HG03095 (cell line): ENCODE measurements around the gene CCDC120.

ENCODE experiments used
- ATAC-seq: cut with Tn5 transposase; IDR thresholded peaks from one replicate; pipeline ENCODE4 v1.9.1; 2021; ENCODE audit warnings: moderate library complexity; ENCODE audit not compliant: unreplicated experiment

Gene CCDC120, protein sequence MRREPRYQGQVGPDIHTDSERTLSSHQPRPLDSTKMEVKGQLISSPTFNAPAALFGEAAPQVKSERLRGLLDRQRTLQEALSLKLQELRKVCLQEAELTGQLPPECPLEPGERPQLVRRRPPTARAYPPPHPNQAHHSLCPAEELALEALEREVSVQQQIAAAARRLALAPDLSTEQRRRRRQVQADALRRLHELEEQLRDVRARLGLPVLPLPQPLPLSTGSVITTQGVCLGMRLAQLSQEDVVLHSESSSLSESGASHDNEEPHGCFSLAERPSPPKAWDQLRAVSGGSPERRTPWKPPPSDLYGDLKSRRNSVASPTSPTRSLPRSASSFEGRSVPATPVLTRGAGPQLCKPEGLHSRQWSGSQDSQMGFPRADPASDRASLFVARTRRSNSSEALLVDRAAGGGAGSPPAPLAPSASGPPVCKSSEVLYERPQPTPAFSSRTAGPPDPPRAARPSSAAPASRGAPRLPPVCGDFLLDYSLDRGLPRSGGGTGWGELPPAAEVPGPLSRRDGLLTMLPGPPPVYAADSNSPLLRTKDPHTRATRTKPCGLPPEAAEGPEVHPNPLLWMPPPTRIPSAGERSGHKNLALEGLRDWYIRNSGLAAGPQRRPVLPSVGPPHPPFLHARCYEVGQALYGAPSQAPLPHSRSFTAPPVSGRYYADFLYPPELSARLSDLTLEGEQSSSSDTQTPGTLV

DNA sequence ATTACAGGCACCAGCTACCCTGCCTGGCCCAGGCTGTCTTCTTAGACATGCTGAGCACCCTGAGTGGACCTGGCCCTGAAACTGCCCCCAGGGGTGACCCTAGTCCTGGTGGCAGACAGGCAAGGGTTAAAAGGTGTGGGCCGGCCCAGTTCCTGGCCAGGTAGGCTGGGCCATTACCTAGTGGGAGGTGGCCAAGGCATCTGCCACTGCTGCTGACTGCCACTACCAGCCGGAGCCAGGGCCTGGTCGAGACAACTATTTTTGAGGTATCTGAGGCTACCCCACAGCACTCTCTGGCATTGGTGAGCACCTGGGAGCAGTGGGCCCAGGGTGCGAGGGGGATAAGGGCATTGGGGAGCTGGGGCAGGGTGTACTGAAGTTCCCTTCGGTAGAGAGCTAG, at the start of gene CCDC120:
Gene CCDC120, plus strand, starts transcription at position 206 of the 400 bp plus-strand sequence. CDS start 3,043 bp downstream, outside the sequence.
- ATAC-seq: no peak

DNA sequence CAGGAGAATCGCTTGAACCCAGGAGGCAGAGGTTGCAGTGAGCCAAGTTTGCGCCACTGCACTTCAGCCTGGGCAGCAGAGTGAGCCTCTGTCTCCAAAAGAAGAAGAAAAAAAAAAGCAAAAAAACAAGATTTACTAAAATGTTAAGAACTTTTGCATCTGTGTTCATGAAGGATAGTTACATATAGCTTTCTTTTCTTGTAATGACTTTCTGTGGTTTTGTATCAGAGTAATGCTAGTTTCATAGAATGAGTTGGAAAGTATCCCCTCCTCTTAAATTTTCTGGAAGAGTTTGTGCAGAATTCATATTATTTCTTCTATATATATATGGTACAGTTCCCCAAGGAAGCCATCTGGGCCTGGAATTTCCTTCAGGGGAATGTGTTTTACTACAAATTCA, 39.7 kb upstream of the CCDC120 start:
- ATAC-seq: no peak

DNA sequence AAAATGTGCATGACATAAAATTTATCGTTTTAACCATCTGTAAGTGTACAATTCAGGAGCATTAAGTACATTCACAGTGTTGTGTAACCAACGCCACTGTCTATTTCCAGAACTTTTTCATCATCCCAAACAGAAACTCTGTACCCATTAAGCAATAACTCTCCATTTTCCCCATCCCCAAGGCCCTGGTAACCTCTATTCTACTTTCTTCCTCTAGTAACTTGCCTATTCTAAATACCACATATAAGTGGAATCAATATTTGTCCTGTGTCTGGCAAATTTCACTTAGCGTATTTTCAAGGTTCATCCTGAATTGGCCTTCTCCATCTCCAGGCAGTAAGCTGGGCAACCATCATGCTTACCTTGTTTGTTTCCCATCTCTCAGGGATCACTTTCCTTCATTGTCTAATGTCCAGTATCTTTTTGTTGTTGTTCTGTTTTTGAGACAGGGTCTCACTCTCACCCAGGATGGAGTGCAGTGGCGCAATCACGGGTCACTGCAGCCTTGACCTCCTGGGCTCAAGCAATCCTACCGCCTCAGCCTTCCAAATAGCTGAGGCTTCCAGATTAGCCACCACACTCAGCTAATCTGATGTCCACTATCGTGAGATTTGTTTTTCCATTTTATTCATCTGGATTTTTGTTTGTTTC, 39.1 kb upstream of the CCDC120 start:
- no peak for ATAC-seq

DNA sequence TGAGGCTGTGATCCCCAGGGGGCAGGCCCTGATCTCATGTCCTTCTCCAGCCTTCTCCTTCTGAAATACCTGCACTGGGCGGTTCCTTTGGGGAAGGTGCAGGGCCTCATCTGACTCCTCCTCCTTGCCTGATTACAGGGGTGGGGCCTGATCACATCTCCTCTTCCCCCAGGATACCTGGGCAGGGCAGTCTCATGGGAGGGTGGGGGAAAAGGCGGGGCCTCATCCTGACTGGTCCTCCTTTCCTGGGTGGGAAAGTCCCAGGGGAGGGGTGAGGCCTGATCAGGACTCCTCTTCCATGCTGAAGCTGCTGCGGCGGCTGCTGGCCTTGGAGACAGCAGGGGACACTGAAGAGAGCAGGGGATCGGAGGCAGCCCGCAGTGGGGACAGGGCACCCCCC, 28.9 kb upstream of the CCDC120 start:
- ATAC-seq: no peak

DNA sequence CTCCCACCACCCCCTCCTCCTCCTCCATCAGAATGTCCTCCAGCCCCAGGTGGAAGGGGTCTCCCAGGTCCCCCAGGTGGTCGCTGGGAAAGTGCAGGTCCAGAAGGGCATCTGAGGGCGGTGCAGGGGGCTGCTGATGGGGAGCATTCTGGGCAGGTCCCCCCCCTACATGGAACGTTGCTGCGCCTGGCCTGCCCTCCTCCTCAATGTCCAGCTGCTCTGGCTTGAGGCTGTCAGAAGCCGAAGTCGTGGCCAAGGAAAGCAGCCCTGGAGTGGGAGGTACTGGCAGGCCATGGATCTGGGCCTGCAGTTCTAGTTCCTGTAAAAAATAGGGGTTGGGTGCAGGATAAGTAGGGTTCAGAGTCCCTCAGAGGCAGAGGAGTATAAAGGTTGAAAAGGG, 28.5 kb upstream of the CCDC120 start:
- no peak for ATAC-seq

DNA sequence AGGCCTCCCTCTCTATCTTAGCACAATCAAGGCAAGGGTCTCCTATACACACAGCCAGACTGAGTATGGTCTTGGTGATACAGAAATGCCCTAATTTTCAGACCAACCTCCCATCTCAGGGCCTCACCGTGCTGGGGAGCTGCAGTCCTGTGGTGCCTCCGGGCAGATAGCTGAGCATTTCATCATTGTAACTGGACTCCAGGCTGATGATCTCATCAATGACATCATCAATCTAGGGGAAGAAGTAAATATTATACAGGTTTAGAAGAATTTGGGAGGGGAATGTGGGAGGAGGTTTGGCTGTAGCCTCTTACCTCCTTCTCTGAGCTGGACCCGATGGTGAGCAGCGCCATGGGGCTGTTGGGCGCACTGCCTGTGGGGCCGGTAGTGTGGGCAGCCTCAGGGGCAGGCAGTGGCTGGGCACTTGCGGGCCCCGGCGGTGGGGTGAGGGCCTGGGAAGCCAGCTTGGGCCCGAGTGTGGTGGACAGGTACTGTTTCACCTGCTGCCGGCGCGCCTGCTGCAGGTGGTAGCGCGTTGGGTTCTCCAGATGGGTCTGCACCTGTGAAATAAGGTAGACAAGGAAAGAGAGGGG, 20.8 kb upstream of the CCDC120 start:
- no peak for ATAC-seq

DNA sequence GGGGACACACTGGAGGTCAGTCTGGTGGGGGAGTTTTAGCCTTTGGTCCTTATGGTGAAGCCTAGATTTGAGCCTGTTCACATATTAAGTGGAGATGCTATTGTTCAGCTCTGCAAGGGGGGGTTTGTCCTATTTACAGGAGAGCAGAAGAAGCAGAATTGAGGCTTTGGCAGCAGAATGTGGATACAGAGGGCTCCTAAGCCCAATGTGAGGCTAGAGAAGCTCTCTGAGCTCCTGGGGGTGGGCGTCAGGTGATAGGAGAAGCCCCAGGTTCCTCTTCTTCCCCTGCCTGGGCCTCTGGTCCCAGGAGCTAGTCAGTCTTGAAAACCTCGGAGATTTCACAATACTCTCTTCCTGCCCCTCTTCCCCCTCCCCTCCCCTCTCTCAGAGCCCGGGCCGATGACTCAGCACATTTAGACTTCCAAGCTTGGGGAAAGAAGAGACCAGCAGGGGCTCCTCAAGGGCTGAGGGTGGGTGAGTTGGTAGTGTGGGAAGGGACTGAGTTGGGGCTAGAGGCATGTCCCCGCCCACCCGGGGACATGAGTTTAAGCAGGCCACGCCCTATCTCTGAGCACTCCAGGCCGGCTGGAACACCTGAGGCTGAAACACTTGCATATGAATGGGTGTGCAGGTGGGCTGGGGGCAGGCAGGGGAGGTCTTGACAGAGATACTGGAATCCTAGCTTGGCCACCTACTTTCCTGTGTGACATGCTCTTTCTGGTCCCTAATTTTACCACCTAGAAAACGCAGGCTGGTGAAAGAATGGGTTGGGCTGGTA, 19.0 kb upstream of the CCDC120 start:
- ATAC-seq: no peak

DNA sequence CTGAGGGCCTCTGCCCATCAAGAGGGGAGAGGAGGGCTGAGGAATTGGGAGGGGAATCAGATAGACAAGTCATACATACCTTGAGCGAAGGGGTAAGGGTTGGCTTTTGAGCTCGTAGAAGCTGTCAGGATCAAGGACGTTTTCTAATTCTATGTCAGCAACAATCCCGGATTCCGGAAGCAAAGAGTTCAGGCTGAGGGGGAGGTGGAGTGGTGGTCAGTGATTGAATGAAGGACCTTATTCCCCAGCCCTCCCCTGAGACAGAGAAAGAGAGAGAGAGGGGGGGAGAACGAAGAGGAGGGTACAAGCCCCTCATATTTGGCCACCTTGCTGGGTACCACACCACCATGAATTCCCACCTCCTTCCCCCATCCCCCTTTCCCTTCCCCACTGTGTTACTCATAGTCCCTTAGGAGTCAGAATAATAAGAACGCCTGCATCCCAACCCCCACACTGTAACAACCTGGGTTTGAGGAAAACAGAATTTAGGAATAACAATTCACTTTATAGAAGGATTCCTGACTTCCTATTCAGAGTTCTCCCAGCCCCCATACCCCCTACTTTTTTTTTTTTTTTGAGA, 18.3 kb upstream of the CCDC120 start:
- ATAC-seq: no peak

DNA sequence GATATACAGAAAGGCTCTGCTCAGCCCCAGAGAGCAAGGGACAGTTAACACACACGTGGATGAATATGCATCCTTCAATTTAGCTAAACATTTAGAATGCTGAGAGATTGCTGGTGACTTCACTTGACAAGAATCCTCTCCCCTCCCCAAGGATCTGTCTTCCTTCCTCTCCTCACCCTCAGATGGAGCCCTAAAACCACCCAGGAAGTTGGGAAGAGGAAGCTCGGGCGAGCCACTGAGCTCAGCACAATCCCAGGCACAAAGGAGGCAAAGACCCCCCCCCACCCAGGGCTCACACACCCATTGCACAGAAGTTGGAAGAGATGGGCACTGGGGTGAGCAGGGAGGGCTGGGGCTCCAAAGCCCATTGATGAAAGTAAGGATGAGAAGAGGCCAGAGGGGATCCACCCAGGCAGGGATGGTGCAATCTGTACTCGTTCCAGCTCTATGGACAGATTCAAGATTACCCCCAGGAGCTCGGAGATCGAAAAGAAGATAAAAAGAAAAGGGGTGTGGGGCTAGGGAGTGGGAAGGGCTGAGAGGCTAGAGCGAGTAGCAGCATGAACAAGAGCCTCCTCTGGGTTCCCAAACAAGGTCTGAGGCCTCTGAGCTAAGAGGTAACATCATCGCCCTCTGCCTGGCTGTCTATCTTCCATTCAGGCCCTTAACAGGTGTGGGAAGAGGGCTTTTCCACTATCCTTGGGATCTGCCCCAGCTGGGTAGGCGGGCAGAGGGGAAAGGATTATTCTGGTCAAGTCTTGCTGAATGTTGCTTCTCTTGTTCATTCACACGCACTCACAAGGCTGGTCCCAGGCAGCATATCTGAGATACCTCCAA, 16.8 kb upstream of the CCDC120 start:
- ATAC-seq: no peak

DNA sequence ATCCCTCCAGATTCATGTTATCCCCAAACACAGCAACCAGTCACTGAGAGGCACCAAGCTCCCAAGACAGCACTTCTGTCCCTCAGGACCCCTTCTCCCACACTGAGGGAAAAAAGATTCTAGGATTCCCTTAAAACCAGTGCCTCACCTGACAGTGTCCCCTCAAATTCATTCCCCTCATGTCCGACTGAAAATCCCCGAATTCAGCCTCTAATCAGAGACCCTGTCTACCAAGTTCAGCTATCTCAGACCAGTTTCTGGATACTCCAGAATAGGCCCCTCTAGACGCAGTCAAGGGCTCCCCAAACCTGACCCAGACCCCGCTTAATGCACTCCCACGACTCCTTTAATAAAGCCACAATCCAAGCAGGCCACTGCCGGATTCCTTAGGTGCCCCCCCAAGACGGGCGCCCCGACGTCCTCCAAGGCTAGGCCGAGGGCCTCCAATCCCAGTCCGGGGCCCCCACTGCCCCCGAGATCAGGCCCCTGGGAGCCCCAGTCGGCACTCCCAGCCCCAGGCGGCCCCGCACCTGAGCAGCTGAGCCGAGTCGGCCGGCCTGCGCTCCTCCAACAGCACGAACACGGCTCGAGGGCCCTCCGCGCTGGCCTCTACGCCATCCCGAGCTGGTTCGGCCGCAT, 16.1 kb upstream of the CCDC120 start:
- no peak for ATAC-seq

DNA sequence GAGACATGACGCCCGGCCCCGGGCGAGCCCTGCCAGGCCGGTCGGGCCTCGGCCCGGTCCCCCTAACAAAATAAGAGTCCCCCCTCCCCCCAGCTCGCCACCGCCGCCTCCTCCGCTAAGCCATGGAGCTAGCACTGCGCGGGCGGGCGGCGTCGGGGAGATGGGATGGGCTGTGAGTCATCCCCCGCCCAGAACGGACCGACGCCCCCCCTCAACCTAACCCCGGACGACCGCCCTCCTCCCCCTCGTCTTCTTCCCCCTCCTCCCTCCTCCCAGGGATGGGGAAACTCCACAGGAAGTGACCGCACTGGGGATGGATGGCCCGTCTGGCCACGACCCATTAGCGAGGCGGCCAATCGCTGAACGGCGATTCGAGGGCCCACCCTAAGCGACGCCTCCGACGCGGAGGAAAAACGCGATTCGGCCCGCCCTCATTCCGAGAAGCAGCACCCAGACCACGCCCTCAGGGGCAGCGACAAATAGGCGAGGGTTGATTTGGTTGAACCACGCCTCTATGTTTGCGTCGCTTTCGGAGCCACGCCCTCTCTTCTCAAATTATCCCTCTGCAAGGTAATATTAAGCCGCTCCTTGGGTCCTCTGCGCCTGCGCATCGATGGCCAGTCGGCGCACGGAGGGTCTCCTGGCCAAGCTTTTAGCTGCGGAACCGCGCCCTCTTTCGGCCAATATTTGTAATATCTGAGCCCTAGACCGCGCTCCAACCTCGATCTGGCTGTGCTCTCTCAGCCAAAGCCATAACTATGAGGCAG, 15.4 kb upstream of the CCDC120 start, which contains the start of gene TFE3:
Gene TFE3, minus strand, starts transcription at position 138 of the 767 bp plus-strand sequence. Its CDS starts 131 bp downstream, at position 7.
- peak; percentile 83 for ATAC-seq

DNA sequence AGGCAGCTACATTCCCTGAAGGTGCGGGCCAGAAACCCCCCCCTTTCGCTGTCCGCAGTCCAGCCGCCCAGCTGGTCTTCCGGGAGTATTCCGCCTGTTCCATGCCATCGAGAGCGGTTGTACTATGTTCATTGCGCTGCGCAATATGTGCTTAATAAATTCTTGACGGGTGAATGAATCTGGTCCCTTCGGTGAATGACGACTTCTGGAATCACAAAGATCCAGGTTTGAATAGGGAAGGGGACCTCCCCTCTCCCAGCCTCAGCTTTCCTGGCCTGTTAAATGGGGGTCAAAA, 14.9 kb upstream of the CCDC120 start:
- ATAC-seq: no peak

DNA sequence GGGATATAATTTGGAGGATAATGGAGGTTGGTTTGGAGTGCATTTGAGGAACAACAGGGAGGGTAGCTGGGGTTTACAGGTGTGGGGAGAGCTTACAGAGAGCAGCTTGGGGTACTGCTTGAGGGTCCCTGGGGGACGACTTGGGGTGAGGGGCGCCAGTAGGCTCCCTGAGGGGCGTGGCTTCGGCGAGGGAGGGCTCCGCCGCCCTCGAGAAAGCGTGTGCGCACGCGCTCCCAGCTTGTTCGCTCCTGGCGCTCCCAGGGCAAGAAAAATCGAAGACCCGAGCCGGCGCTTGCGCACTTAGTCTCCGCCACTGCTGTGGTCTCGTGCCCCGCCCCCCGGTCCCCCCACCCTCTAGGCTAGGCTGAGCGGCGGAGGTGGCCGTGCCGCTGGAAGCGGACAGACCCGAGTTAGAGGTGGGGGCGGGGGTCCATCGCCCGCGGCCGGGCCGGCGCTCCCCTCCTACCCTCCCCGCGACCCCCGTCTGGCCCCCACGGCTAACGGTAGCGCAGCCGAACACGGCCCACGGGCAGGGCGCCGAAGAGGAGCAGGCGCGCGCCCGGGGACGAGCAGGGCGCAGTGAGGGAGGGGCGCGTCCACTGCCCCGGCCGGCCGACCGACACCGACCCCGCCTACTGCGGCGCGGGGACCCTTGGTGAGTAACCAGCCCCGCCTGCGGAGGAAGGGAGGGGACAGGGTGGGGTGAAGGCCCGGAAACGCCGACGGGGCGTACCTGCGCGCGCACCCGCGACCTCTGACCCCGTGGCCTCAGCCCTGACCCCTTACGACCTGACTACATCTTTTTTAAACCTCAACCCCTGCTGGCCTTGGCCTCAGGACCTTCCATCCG, 5.4 kb upstream of the CCDC120 start:
- ATAC-seq: no peak

DNA sequence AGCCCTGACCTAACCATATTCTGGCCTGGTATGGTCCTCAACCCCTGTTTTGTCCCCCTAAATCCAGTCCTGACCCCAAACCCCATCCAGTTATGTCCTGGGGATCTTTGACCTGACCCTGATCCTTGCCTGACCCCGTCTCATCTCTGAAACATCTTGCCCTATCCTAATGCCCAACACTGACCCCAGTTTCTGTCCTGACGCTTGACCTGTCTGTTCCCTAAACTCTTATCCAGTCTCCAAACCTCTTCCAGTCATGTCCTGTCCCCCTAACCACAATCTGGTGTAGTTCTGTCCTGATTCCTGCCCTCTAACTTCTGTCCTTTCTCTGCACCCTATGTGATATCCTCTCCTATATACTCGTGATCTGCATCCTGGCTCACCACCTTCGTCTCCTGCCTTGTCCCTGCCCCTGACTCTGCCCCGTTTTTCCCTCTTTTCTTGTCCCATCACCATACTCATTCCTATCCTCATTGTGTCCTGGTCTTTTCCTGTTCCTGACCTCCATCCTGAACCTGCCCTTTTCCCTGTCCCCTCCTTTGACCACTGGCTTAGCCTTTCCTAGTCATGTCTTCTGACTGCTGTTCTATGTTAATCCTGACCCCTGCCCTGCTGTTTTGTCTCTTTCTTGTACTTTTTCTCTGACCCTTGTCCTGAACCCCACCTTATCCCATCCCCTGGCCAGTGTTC, 4.6 kb upstream of the CCDC120 start:
- ATAC-seq: no peak

DNA sequence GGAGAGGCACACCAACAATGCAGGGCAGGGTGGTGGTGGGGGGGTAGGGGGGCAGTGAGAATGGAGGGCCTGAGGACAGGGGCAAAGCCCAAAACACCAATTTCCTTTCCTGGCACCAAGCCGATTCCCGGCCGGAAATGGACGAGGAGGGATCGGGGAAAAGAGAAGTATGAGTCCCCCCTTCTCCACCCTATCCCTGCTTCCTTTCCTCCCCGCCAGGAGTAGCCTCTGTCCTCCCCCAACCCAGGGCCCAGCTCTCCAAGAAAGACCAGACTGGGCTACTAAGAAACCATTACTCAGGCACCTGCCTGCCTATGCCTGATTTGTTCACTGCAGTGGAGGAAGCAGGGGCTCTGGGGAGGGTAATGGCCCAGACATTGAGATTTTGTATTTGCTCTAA, 402 bp downstream of the CCDC120 start:
- no peak for ATAC-seq

DNA sequence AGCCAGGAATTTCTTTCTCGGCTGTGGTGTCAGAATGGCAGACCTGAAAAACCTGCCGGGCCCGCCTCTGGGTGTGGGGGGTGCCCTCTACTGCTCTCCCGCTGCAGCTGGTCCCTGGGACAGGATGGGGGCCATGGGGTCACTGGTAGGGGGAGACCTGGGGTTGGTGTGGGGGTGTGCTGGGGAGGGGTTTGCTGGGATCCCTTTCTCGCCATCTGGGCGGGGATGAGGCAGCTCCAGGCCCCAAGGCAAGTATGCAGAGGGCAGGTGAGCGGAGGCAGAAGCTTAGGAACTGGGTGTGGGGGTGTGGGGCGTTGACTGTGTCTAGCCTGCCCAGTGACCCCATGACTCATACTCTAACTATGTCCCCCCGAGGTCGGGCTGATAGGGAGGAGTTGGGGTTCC, 884 bp downstream of the CCDC120 start:
- no peak for ATAC-seq

DNA sequence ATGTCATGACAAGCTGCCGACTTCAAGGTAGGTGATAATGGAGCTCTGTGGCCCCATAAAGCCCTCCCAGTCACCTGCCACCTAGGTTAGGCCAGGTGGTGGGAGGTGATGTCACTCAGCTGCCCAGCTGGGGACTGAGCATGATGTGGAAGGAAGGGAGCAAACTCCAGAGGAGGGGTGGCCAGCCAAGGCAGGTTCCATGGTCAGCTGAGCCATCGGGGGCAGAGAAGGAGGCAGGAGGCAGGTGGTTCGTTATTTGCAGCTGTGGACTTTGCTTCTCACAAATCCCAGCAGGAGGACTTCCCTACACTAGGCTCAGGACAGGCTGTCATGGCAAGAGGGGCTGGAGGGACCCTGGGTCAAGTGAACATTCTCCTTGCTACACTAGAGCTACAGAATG, 2.1 kb downstream of the CCDC120 start:
- ATAC-seq: no peak
